IMR-90 (cell line): ENCODE measurements around the gene CHPT1.

ENCODE experiments used
- BHLHE40 ChIP-seq: fragments of 150-350 bp; IDR thresholded peaks from 2 replicates; pipeline ENCODE4 v1.6.1; 2016; ENCODE audit warnings: mild to moderate bottlenecking, low read depth, low read length
- CEBPB ChIP-seq: IDR thresholded peaks from 2 replicates; pipeline ENCODE4 v1.6.1; 2012; ENCODE audit warnings: low read depth, low read length, improper control_type of control experiment
- CHD1 ChIP-seq: IDR thresholded peaks from 2 replicates; pipeline ENCODE4 v1.6.1; 2012; ENCODE audit warnings: low read depth, low read length, improper control_type of control experiment
- FOS ChIP-seq: fragments of 150-350 bp; IDR thresholded peaks from 2 replicates; pipeline ENCODE4 v1.6.1; 2016; ENCODE audit warnings: low read depth, low read length
- MAFK ChIP-seq: IDR thresholded peaks from 2 replicates; pipeline ENCODE4 v1.6.1; 2012; ENCODE audit warnings: low read depth, low read length, improper control_type of control experiment
- MXI1 ChIP-seq: IDR thresholded peaks from 2 replicates; pipeline ENCODE4 v1.6.1; 2012; ENCODE audit warnings: low read depth, mild to moderate bottlenecking, low read length, moderate library complexity, borderline replicate concordance
- NFE2L2 ChIP-seq: fragments of 150-350 bp; IDR thresholded peaks from 2 replicates; pipeline ENCODE4 v1.6.1; 2016; ENCODE audit warnings: low read depth, mild to moderate bottlenecking, low read length
- POLR2A ChIP-seq: IDR thresholded peaks from 2 replicates; pipeline ENCODE4 v1.6.1; 2012; ENCODE audit warnings: mild to moderate bottlenecking, low read depth, low read length
- RAD21 ChIP-seq: IDR thresholded peaks from 2 replicates; pipeline ENCODE4 v1.6.1; 2012; ENCODE audit warnings: low read length, improper control_type of control experiment
- RCOR1 ChIP-seq: IDR thresholded peaks from 2 replicates; pipeline ENCODE4 v1.6.1; 2012; ENCODE audit warnings: mild to moderate bottlenecking, low read length, improper control_type of control experiment; ENCODE audit not compliant: insufficient replicate concordance
- SMC3 ChIP-seq: fragments of 150-350 bp; IDR thresholded peaks from 2 replicates; pipeline ENCODE4 v1.6.1; 2016; ENCODE audit warnings: low read depth, mild to moderate bottlenecking, antibody characterized with exemption, low read length, moderate library complexity
- TF ChIP-seq, protein P1 (sequence below): conservative IDR thresholded peaks from 2 replicates; pipeline ENCODE4 v1.5.1; 2012; ENCODE audit warnings: mild to moderate bottlenecking, low read depth, low read length, improper control_type of control experiment
- TF ChIP-seq, protein P2 (sequence below): fragments of 150-350 bp; IDR thresholded peaks from 2 replicates; pipeline ENCODE4 v1.6.1; 2017; ENCODE audit warnings: mild to moderate bottlenecking, antibody characterized with exemption, low read length, low read depth

DNA sequence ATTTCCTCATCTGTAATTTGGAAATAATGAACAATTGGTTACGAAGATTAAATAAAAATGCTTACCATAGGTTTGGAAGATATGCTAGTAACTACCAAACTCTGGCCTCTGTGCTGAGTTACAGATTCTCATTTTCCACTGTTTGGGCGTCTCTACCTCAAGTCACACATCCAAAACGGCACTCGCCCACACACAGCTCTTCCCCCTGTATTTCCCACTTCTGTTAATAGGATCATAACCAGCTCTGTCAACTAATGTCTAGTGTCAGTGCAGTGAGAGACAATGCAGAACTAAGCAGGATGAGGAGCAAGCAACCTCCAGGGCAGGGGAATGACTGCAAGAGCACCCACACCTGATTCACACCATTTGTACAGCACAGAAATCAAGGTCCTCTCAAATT is 52.7 kb downstream of the CHPT1 start:
- TF ChIP-seq POLR2A (no peak), CEBPB (no peak), MXI1 (no peak), NFE2L2 (no peak), RAD21 (no peak), SMC3 (no peak), MAFK (no peak), BHLHE40 (no peak), FOS (no peak), RCOR1 (no peak), CHD1 (no peak)
- TF ChIP-seq, protein P1, sequence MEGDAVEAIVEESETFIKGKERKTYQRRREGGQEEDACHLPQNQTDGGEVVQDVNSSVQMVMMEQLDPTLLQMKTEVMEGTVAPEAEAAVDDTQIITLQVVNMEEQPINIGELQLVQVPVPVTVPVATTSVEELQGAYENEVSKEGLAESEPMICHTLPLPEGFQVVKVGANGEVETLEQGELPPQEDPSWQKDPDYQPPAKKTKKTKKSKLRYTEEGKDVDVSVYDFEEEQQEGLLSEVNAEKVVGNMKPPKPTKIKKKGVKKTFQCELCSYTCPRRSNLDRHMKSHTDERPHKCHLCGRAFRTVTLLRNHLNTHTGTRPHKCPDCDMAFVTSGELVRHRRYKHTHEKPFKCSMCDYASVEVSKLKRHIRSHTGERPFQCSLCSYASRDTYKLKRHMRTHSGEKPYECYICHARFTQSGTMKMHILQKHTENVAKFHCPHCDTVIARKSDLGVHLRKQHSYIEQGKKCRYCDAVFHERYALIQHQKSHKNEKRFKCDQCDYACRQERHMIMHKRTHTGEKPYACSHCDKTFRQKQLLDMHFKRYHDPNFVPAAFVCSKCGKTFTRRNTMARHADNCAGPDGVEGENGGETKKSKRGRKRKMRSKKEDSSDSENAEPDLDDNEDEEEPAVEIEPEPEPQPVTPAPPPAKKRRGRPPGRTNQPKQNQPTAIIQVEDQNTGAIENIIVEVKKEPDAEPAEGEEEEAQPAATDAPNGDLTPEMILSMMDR = no peak
- TF ChIP-seq, protein P2, sequence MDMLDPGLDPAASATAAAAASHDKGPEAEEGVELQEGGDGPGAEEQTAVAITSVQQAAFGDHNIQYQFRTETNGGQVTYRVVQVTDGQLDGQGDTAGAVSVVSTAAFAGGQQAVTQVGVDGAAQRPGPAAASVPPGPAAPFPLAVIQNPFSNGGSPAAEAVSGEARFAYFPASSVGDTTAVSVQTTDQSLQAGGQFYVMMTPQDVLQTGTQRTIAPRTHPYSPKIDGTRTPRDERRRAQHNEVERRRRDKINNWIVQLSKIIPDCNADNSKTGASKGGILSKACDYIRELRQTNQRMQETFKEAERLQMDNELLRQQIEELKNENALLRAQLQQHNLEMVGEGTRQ = no peak
